Type B pancreatic cell (in vitro differentiated cells): Measurements from ENCODE around the gene CYTH1. TPM values are rescaled to one million over a fixed set of nuclear protein-coding genes. Genes with fewer than 3 reads are reported as not detected.

Experiments
- DNase-seq: peaks from one replicate; pipeline ENCODE4 v3.0.0; 2021; ENCODE audit warnings: mixed read lengths; ENCODE audit not compliant: unreplicated experiment; ENCODE audit errors: extremely low spot score
- H3K27ac Mint-ChIP-seq: 2 replicates; pipeline ENCODE4 v1.8.0; 2021; ENCODE audit warnings: mild to moderate bottlenecking, mixed read lengths
- H3K27me3 Mint-ChIP-seq: 2 replicates; pipeline ENCODE4 v1.8.0; 2021; ENCODE audit warnings: mixed read lengths
- H3K36me3 Mint-ChIP-seq: 2 replicates; pipeline ENCODE4 v1.8.0; 2021; ENCODE audit warnings: mixed read lengths
- H3K4me1 Mint-ChIP-seq: one replicate; pipeline ENCODE4 v1.8.0; 2021; ENCODE audit warnings: mixed read lengths; ENCODE audit not compliant: unreplicated experiment
- H3K4me3 Mint-ChIP-seq: 2 replicates; pipeline ENCODE4 v1.8.0; 2021; ENCODE audit warnings: mild to moderate bottlenecking, mixed read lengths
- H3K9me3 Mint-ChIP-seq: 2 replicates; pipeline ENCODE4 v1.8.0; 2021; ENCODE audit warnings: mixed read lengths
- CTCF ChIP-seq: fragments of 200-600 bp; sonication (generic); conservative IDR thresholded peaks from 2 replicates; pipeline ENCODE4 v1.5.0; 2021; ENCODE audit warnings: antibody characterized with exemption, mild to moderate bottlenecking
- total RNA-seq: library from RNA; stranded (reverse); gene quantifications from 2 replicates; pipeline ENCODE4 v1.2.1, GENCODE V29; 2021; ENCODE audit warnings: low replicate concordance

CYTH1 gene
- total RNA-seq, 1 donor from 2014 or later = 30.3 TPM

DNA sequence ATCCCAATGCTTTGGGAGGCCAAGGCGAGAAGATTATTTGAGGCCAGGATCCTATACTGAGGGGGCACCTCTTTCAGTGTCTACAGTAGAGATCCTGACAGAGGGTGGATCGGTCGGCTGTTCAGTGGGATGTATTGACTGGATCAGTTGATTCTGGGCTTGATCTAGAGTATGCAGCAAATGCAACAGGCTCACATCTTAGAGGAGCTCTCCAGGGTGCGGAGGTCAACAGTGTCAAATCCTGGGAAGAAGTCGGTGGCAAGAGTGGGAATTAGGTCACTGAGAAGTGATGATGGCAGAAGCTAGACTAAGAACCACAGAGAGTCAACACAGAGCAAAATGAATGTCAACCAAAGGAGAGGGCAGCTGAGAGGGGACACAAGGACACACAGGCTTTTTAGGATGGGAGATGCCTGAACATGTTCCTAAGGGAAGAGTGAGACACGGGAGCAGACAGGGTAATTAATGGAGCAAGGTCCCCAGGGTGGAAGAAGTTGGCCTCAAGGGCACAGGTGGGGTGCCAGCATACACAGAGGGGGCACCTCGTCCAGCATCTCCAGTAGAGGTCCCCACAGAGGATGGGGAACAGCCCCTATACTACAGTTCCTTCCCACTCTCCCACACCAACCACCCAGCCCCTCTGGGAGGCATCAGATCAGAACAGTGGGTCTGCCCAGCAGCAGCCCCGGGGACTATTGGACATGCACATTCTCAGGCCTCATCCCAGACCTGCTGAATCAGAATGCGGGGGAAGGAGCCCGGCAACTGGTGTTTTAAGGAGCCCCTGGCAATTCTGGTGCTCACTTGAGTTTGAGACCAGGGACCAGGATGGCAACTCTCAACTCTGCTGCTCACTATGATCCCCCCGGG, 10.0 kb upstream of the CYTH1 start:
- H3K36me3 Mint-ChIP-seq = peaks cover 36% of the 10 kb centered on the region
- no peaks in the 10 kb centered on the region for H3K27me3 Mint-ChIP-seq
- TF ChIP-seq CTCF = no peak
- H3K4me1 Mint-ChIP-seq = peaks cover 25% of the 10 kb centered on the region
- peak overlapping the region; percentile 41 for H3K27ac Mint-ChIP-seq
- H3K4me3 Mint-ChIP-seq = no peak overlapping the region
- no peak for DNase-seq
- H3K9me3 Mint-ChIP-seq = no peaks in the 10 kb centered on the region

- Mint-ChIP-seq H3K4me3 (no peak overlapping the region), H3K9me3 (no peaks in the 10 kb centered on the region), H3K36me3 (peaks cover 23% of the 10 kb centered on the region), H3K27me3 (no peaks in the 10 kb centered on the region), H3K27ac (peak overlapping the region; percentile 41), H3K4me1 (peaks cover 25% of the 10 kb centered on the region)
- no peak for DNase-seq
- no peak for TF ChIP-seq CTCF
Observed at GRCh38 chr17:78790552-78790951, 8.5 kb upstream of the CYTH1 start.

DNA sequence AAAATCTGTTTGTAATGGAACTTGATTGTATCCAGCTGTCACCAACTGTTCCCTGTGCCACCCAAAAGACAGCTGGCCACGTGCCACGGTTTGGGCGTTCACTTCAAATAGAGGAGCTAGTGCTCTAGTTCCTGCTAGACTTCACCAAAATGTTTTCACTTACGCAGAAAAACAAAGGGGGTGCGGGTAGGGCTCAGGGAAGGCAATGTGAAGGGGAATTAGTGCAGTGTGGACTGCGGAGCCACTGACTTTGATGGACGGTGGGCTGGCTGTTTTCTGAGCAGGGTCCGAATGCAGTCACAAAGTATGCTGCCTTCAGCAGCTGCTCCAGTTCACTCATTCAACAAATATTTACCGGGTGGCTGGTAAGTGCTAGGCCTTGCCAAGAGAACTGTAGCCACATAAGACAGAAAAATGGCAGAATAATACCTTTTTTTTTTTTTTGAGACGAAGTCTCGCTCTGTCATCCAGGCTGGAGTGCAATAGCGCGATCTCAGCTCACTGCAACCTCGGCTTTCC, 7.6 kb upstream of the CYTH1 start:
- TF ChIP-seq CTCF = no peak
- Mint-ChIP-seq H3K27me3 (no peaks in the 10 kb centered on the region), H3K9me3 (no peaks in the 10 kb centered on the region), H3K27ac (peak overlapping the region; percentile 72), H3K4me3 (no peak overlapping the region), H3K36me3 (peaks cover 23% of the 10 kb centered on the region), H3K4me1 (peaks cover 25% of the 10 kb centered on the region)
- DNase-seq = no peak

GRCh38 chr17:78789149-78789662, 7.1 kb upstream of the CYTH1 start:
- Mint-ChIP-seq H3K36me3 (peaks cover 20% of the 10 kb centered on the region), H3K27me3 (no peaks in the 10 kb centered on the region), H3K9me3 (no peaks in the 10 kb centered on the region), H3K4me1 (peaks cover 25% of the 10 kb centered on the region), H3K4me3 (no peak overlapping the region), H3K27ac (peak overlapping the region; percentile 72)
- DNase-seq = no peak
- no peak for TF ChIP-seq CTCF

GRCh38 chr17:78788451-78788850, 6.4 kb upstream of the CYTH1 start:
- Mint-ChIP-seq H3K27ac (no peak overlapping the region), H3K36me3 (peaks cover 14% of the 10 kb centered on the region), H3K27me3 (no peaks in the 10 kb centered on the region), H3K4me1 (peaks cover 31% of the 10 kb centered on the region), H3K9me3 (no peaks in the 10 kb centered on the region), H3K4me3 (no peak overlapping the region)
- no peak for DNase-seq
- no peak for TF ChIP-seq CTCF
